ENCODE data around the gene MCCC1. TPM values are rescaled to one million over a fixed set of nuclear protein-coding genes. Genes with fewer than 3 reads are reported as not detected.
"Not testable (repeated sequence)": the region's sequence is repeated elsewhere in the genome, so short reads cannot be mapped to it uniquely, and the experiment has no call there.

The MCCC1 gene
- total RNA-seq, 1 experiment from 2014 or later: 52.6 TPM

DNA sequence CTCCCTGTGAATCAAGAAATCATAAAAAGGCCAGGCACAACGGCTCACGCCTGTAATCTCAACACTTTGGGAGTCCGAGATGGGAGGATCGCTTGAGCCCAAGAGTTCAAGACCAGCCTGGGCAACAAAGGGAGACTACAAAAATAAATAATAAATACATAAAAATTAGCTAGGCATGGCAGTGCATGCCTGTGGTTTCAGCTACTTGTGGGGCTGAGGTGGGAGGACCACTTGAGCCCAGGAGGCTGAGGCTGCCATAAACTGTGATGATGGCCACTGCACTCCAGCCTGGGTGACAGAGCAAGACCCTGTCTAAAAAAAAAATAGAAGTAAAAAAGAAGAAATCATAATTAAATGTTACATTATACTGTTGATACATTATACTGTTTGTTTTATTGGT, 91.0 kb downstream of the MCCC1 start:
- CTCF ChIA-PET: no interaction called here
- POLR2A ChIA-PET (ENCODE audit: unreplicated experiment): no interaction called here
- H3K9me2 ChIP-seq (ENCODE audit: insufficient read depth): 0 out of 2 replicates have a peak, but pooled peaks cover 2% of the 10 kb centered on the region
- no peaks in the 10 kb centered on the region for H3K79me2 ChIP-seq (ENCODE audit: low read depth)
- no peaks in the 10 kb centered on the region for H3K27me3 ChIP-seq (ENCODE audit: insufficient read depth, low read depth)
- BruUV-seq (replicated peaks): no TSS peak
- no peaks in the 10 kb centered on the region for H3K4me1 ChIP-seq (replicated peaks; ENCODE audit: insufficient read depth)
- H3K36me3 ChIP-seq (ENCODE audit: low read depth): no peaks in the 10 kb centered on the region
- no peak overlapping the region for H2AFZ ChIP-seq
- H4K20me1 ChIP-seq (ENCODE audit: insufficient read depth): no peaks in the 10 kb centered on the region
- no peaks in the 10 kb centered on the region for H3K9me3 ChIP-seq (ENCODE audit: insufficient read depth, low read depth)
- no peak overlapping the region for H3K27ac ChIP-seq
- no peak overlapping the region for H3K4me3 ChIP-seq
- no peak overlapping the region for H3K4me2 ChIP-seq
- H3F3A ChIP-seq (ENCODE audit: insufficient read depth, low read depth): no peaks in the 10 kb centered on the region
- DNase-seq: no peak
- TF ChIP-seq EZH2 (IDR thresholded peaks at IDR 0.05; ENCODE audit: low read depth) (no peak), CTCF (conservative IDR thresholded peaks at IDR 0.05) (no peak)
- intact Hi-C loops (cut with micrococcal nuclease; ENCODE audit: unreplicated experiment): no loop called here

DNA sequence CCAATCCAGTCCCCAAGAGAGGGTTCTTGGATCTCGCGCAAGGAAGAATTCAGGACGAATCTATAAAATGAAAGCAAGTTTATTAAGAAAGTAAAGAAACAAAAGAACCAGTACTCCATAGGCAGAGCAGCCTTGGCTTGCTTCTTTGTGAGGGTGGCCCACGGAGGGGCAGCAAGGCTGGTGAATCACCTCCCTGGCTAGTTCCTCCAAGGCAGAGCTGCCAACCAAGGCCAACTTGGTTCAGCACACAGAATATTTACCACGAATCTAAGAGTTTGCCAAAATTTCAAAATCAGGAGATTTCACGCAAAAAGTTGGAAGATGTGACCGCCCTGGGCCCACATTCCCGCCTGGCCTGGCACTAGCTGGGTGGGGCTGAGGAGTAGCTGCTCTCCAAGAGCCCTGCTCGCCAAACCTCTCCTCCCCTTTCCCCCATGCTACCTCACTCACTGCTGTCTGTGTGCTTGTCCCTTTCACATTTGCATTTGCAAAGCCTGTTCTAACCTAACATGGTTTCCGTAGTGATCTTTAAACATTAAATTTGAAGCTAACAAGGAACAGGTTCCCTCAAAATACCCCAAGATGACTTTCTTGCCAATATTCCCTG, 92.8 kb downstream of the MCCC1 start:
- Histone ChIP-seq H3K4me1 (replicated peaks; ENCODE audit: insufficient read depth) (no peaks in the 10 kb centered on the region), H3K36me3 (ENCODE audit: low read depth) (no peaks in the 10 kb centered on the region), H2AFZ (no peak overlapping the region), H3K27ac (no peak overlapping the region), H3K27me3 (ENCODE audit: insufficient read depth, low read depth) (no peaks in the 10 kb centered on the region), H3K4me2 (no peak overlapping the region), H3K9me2 (ENCODE audit: insufficient read depth) (0 out of 2 replicates have a peak, but pooled peaks cover 5% of the 10 kb centered on the region), H3F3A (ENCODE audit: insufficient read depth, low read depth) (no peaks in the 10 kb centered on the region), H3K9me3 (ENCODE audit: insufficient read depth, low read depth) (no peaks in the 10 kb centered on the region), H3K79me2 (ENCODE audit: low read depth) (no peaks in the 10 kb centered on the region), H4K20me1 (ENCODE audit: insufficient read depth) (no peaks in the 10 kb centered on the region), H3K4me3 (no peak overlapping the region)
- TF ChIP-seq CTCF (conservative IDR thresholded peaks at IDR 0.05): no peak
- no peak for TF ChIP-seq EZH2 (IDR thresholded peaks at IDR 0.05; ENCODE audit: low read depth)
- DNase-seq: no peak
- ChIA-PET CTCF (no interaction called here), POLR2A (ENCODE audit: unreplicated experiment) (no interaction called here)
- intact Hi-C loops (cut with micrococcal nuclease; ENCODE audit: unreplicated experiment): no loop called here
- BruUV-seq (replicated peaks): no TSS peak

- CTCF ChIA-PET: no interaction called here
- no peak for TF ChIP-seq CTCF (conservative IDR thresholded peaks at IDR 0.05)
- TF ChIP-seq EZH2 (IDR thresholded peaks at IDR 0.05; ENCODE audit: low read depth): no peak
- no TSS peak for BruUV-seq (replicated peaks)
Measured at GRCh38 chr3:182999767-183000166, 99.5 kb downstream of the MCCC1 start.

GRCh38 chr3:182993486-182994201, 105.7 kb downstream of the MCCC1 start:
- H4K20me1 ChIP-seq (ENCODE audit: insufficient read depth); DNase-seq; H3K36me3 ChIP-seq (ENCODE audit: low read depth); H3K4me3 ChIP-seq; intact Hi-C loops (cut with micrococcal nuclease; ENCODE audit: unreplicated experiment); H3K27ac ChIP-seq; H3F3A ChIP-seq (ENCODE audit: insufficient read depth, low read depth); H2AFZ ChIP-seq; H3K4me2 ChIP-seq; H3K9me2 ChIP-seq (ENCODE audit: insufficient read depth); H3K27me3 ChIP-seq (ENCODE audit: insufficient read depth, low read depth); CTCF ChIA-PET; POLR2A ChIA-PET (ENCODE audit: unreplicated experiment); BruUV-seq (replicated peaks); H3K9me3 ChIP-seq (ENCODE audit: insufficient read depth, low read depth); H3K79me2 ChIP-seq (ENCODE audit: low read depth); H3K4me1 ChIP-seq (replicated peaks; ENCODE audit: insufficient read depth): not testable (repeated sequence)

More at GRCh38 chr3:182999767-183000166, 99.5 kb downstream of the MCCC1 start:
- Histone ChIP-seq H3K9me2 (ENCODE audit: insufficient read depth) (0 out of 2 replicates have a peak, but pooled peaks cover 5% of the 10 kb centered on the region), H3K79me2 (ENCODE audit: low read depth) (no peaks in the 10 kb centered on the region), H3K27ac (no peak overlapping the region), H3K4me1 (replicated peaks; ENCODE audit: insufficient read depth) (no peaks in the 10 kb centered on the region), H3F3A (ENCODE audit: insufficient read depth, low read depth) (no peaks in the 10 kb centered on the region), H3K4me3 (no peak overlapping the region), H4K20me1 (ENCODE audit: insufficient read depth) (no peaks in the 10 kb centered on the region), H2AFZ (no peak overlapping the region), H3K36me3 (ENCODE audit: low read depth) (no peaks in the 10 kb centered on the region), H3K4me2 (no peak overlapping the region), H3K9me3 (ENCODE audit: insufficient read depth, low read depth) (no peaks in the 10 kb centered on the region; the same call in 1 of the 2 replicates), H3K27me3 (ENCODE audit: insufficient read depth, low read depth) (no peaks in the 10 kb centered on the region)
- intact Hi-C loops (cut with micrococcal nuclease; ENCODE audit: unreplicated experiment): no loop called here
- POLR2A ChIA-PET (ENCODE audit: unreplicated experiment): no interaction called here
- DNase-seq: no peak

All from PC-9 (cell line).